Endodermal cell (in vitro differentiated cells): ENCODE results near the gene LASP1. TPM values are rescaled to one million over a fixed set of nuclear protein-coding genes. Genes with fewer than 3 reads are reported as not detected.
A peak's percentile ranks its signal among the peaks of the same experiment; 100 is the strongest.

ENCODE experiments used
- DNase-seq: peaks from one replicate; pipeline ENCODE4 v3.0.0-alpha.2; 2017
- H3K27ac ChIP-seq: 2 replicates; pipeline ENCODE4 v1.5.1; 2013; ENCODE audit warnings: mild to moderate bottlenecking, low read depth, low read length, moderate library complexity
- H3K27me3 ChIP-seq: 2 replicates; pipeline ENCODE4 v1.6.1; 2013; ENCODE audit warnings: mild to moderate bottlenecking, low read length, moderate library complexity; ENCODE audit not compliant: insufficient read depth, control insufficient read depth, poor library complexity, severe bottlenecking
- H3K36me3 ChIP-seq: 2 replicates; pipeline ENCODE4 v1.7.0; 2013; ENCODE audit warnings: mild to moderate bottlenecking, low read length, moderate library complexity; ENCODE audit not compliant: control insufficient read depth, insufficient read depth
- H3K4me1 ChIP-seq: one replicate; pipeline ENCODE4 v1.7.0; 2013; ENCODE audit warnings: low read length; ENCODE audit not compliant: control insufficient read depth, insufficient read depth
- H3K4me3 ChIP-seq: 2 replicates; pipeline ENCODE4 v1.5.1; 2013; ENCODE audit warnings: mild to moderate bottlenecking, low read length, moderate library complexity
- H3K9ac ChIP-seq: 2 replicates; pipeline ENCODE4 v1.6.1; 2013; ENCODE audit warnings: mild to moderate bottlenecking, low read length, moderate library complexity; ENCODE audit not compliant: poor library complexity, severe bottlenecking; ENCODE audit errors: extremely low read depth
- H3K9me3 ChIP-seq: 2 replicates; pipeline ENCODE4 v1.6.1; 2013; ENCODE audit warnings: mild to moderate bottlenecking, low read length, moderate library complexity; ENCODE audit not compliant: control insufficient read depth
- H3K27ac Mint-ChIP-seq: 2 replicates; pipeline ENCODE4 v1.8.0; 2020; ENCODE audit warnings: mixed read lengths
- H3K27me3 Mint-ChIP-seq: 2 replicates; pipeline ENCODE4 v1.8.0; 2021; ENCODE audit warnings: mild to moderate bottlenecking, mixed read lengths; ENCODE audit not compliant: insufficient read depth
- H3K36me3 Mint-ChIP-seq: 2 replicates; pipeline ENCODE4 v1.8.0; 2020; ENCODE audit warnings: low read depth, mixed read lengths
- H3K4me1 Mint-ChIP-seq: 2 replicates; pipeline ENCODE4 v1.8.0; 2020; ENCODE audit warnings: mixed read lengths
- H3K4me3 Mint-ChIP-seq: 2 replicates; pipeline ENCODE4 v1.8.0; 2020; ENCODE audit warnings: mild to moderate bottlenecking, moderate library complexity, mixed read lengths
- H3K9me3 Mint-ChIP-seq: 2 replicates; pipeline ENCODE4 v1.8.0; 2020; ENCODE audit warnings: mild to moderate bottlenecking, mixed read lengths
- WGBS, 2 experiments: methylation state at CpG; one replicate each; pipeline versions ENCODE4 v1.1.5 to v1.1.7; 2013; ENCODE audit warnings: missing lambda C conversion rate in 2 of 2, mixed read lengths in 1 of 2; ENCODE audit not compliant: insufficient coverage in 1 of 2, insufficient read length in 1 of 2; 5-methylcytosine and 5-hydroxymethylcytosine counted together
- total RNA-seq, 2 donors: library from RNA; stranded (reverse); fragmentation: NEBNext Ultra II Directional in 1 of 2; extraction: Animal tissue kit (Norgen Biotek cat#: 25700) in 1 of 2; gene quantifications; 2 replicates in 1 of 2; 3 replicates in 1 of 2; pipeline ENCODE4 v1.2.1, GENCODE V29; 2021
- TF ChIP-seq, protein P1 (sequence below): fragments of 200-600 bp; sonication (generic); conservative IDR thresholded peaks from 2 replicates; pipeline ENCODE4 v1.5.0; 2021; ENCODE audit warnings: antibody characterized with exemption, mild to moderate bottlenecking

Gene LASP1
- total RNA-seq, 2 donors from 2014 or later = 168 to 177 TPM

DNA sequence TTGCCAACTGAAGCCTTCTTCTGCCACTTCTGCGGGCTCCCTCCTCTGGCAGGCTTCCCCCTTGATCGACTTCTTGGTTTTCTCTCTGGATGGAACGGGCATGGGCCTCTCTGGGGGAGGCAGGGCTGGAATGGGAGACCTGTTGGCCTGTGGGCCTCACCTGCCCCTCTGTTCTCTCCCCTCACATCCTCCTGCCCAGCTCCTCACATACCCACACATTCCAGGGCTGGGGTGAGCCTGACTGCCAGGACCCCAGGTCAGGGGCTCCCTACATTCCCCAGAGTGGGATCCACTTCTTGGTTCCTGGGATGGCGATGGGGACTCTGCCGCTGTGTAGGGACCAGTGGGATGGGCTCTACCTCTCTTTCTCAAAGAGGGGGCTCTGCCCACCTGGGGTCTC lies 49.1 kb downstream of the LASP1 start:
- H3K36me3 Mint-ChIP-seq = peaks cover 60% of the 10 kb centered on the region

DNA sequence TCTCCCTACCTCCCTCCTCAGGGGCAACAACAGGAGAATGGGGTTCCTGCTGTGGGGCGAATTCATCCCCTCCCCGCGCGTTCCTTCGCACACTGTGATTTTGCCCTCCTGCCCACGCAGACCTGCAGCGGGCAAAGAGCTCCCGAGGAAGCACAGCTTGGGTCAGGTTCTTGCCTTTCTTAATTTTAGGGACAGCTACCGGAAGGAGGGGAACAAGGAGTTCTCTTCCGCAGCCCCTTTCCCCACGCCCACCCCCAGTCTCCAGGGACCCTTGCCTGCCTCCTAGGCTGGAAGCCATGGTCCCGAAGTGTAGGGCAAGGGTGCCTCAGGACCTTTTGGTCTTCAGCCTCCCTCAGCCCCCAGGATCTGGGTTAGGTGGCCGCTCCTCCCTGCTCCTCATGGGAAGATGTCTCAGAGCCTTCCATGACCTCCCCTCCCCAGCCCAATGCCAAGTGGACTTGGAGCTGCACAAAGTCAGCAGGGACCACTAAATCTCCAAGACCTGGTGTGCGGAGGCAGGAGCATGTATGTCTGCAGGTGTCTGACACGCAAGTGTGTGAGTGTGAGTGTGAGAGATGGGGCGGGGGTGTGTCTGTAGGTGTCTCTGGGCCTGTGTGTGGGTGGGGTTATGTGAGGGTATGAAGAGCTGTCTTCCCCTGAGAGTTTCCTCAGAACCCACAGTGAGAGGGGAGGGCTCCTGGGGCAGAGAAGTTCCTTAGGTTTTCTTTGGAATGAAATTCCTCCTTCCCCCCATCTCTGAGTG lies 49.6 kb downstream of the LASP1 start:
- Histone ChIP-seq H3K9ac (no peak overlapping the region), H3K4me1 (peaks cover 4% of the 10 kb centered on the region), H3K27me3 (no peaks in the 10 kb centered on the region), H3K27ac (no peak overlapping the region), H3K36me3 (peaks cover 62% of the 10 kb centered on the region), H3K4me3 (no peak overlapping the region), H3K9me3 (no peaks in the 10 kb centered on the region)
- peaks cover 54% of the 10 kb centered on the region for H3K36me3 Mint-ChIP-seq
- peaks cover 8% of the 10 kb centered on the region for H3K4me1 Mint-ChIP-seq
- no peak overlapping the region for H3K27ac Mint-ChIP-seq
- H3K27me3 Mint-ChIP-seq = no peaks in the 10 kb centered on the region
- H3K4me3 Mint-ChIP-seq = no peak overlapping the region
- TF ChIP-seq, protein P1, sequence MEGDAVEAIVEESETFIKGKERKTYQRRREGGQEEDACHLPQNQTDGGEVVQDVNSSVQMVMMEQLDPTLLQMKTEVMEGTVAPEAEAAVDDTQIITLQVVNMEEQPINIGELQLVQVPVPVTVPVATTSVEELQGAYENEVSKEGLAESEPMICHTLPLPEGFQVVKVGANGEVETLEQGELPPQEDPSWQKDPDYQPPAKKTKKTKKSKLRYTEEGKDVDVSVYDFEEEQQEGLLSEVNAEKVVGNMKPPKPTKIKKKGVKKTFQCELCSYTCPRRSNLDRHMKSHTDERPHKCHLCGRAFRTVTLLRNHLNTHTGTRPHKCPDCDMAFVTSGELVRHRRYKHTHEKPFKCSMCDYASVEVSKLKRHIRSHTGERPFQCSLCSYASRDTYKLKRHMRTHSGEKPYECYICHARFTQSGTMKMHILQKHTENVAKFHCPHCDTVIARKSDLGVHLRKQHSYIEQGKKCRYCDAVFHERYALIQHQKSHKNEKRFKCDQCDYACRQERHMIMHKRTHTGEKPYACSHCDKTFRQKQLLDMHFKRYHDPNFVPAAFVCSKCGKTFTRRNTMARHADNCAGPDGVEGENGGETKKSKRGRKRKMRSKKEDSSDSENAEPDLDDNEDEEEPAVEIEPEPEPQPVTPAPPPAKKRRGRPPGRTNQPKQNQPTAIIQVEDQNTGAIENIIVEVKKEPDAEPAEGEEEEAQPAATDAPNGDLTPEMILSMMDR = no peak
- peak; percentile 42 for DNase-seq
- WGBS, 2 experiments = 97 to 98% methylated on average over 10 to 16 of the region's 16 CpGs
- no peaks in the 10 kb centered on the region for H3K9me3 Mint-ChIP-seq

More for the DNA sequence above, 49.1 kb downstream of the LASP1 start:
- H3K9ac ChIP-seq = no peak overlapping the region
- Mint-ChIP-seq H3K4me1 (peaks cover 10% of the 10 kb centered on the region), H3K9me3 (no peaks in the 10 kb centered on the region), H3K4me3 (no peak overlapping the region), H3K27ac (peak overlapping the region; percentile 76), H3K27me3 (no peaks in the 10 kb centered on the region)
- H3K9me3 ChIP-seq = no peaks in the 10 kb centered on the region
- no peak for DNase-seq
- no peak overlapping the region for H3K4me3 ChIP-seq
- H3K4me1 ChIP-seq = peaks cover 9% of the 10 kb centered on the region
- TF ChIP-seq, protein P1 = no peak
- peaks cover 68% of the 10 kb centered on the region for H3K36me3 ChIP-seq
- no peak overlapping the region for H3K27ac ChIP-seq
- 94 to 100% methylated on average over 2 to 5 of the region's 5 CpGs for WGBS, 2 experiments
- H3K27me3 ChIP-seq = no peaks in the 10 kb centered on the region

DNA sequence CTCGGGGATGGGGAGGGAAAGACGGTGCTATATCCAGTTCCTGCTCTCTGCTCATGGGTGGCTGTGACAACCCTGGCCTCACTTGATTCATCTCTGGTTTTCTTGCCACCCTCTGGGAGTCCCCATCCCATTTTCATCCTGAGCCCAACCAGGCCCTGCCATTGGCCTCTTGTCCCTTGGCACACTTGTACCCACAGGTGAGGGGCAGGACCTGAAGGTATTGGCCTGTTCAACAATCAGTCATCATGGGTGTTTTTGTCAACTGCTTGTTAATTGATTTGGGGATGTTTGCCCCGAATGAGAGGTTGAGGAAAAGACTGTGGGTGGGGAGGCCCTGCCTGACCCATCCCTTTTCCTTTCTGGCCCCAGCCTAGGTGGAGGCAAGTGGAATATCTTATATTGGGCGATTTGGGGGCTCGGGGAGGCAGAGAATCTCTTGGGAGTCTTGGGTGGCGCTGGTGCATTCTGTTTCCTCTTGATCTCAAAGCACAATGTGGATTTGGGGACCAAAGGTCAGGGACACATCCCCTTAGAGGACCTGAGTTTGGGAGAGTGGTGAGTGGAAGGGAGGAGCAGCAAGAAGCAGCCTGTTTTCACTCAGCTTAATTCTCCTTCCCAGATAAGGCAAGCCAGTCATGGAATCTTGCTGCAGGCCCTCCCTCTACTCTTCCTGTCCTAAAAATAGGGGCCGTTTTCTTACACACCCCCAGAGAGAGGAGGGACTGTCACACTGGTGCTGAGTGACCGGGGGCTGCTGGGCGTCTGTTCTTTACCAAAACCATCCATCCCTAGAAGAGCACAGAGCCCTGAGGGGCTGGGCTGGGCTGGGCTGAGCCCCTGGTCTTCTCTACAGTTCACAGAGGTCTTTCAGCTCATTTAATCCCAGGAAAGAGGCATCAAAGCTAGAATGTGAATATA lies 50.8 kb downstream of the LASP1 start:
- Histone ChIP-seq H3K9me3 (no peaks in the 10 kb centered on the region), H3K9ac (no peak overlapping the region), H3K36me3 (peaks cover 50% of the 10 kb centered on the region), H3K4me1 (peaks cover 4% of the 10 kb centered on the region), H3K27me3 (no peaks in the 10 kb centered on the region), H3K27ac (no peak overlapping the region), H3K4me3 (no peak overlapping the region)
- no peak overlapping the region for H3K4me3 Mint-ChIP-seq
- H3K36me3 Mint-ChIP-seq = peaks cover 45% of the 10 kb centered on the region
- TF ChIP-seq, protein P1 = no peak
- H3K9me3 Mint-ChIP-seq = no peaks in the 10 kb centered on the region
- H3K27ac Mint-ChIP-seq = peak overlapping the region; percentile 58
- peak; percentile 38 for DNase-seq
- H3K4me1 Mint-ChIP-seq = peaks cover 14% of the 10 kb centered on the region
- H3K27me3 Mint-ChIP-seq = no peaks in the 10 kb centered on the region
- 91 to 94% methylated on average over 8 to 9 of the region's 9 CpGs for WGBS, 2 experiments
